ENCODE results near the gene FAM3D. TPM values are rescaled to one million over a fixed set of nuclear protein-coding genes. Genes with fewer than 3 reads are reported as not detected.
A peak's percentile ranks its signal among the peaks of the same experiment; 100 is the strongest.

FAM3D gene
- total and polyA plus RNA-seq, 9 of the 15 experiments (the other 6 are each of a cell fraction or from before 2014, with no cell fraction given), result not detected

DNA sequence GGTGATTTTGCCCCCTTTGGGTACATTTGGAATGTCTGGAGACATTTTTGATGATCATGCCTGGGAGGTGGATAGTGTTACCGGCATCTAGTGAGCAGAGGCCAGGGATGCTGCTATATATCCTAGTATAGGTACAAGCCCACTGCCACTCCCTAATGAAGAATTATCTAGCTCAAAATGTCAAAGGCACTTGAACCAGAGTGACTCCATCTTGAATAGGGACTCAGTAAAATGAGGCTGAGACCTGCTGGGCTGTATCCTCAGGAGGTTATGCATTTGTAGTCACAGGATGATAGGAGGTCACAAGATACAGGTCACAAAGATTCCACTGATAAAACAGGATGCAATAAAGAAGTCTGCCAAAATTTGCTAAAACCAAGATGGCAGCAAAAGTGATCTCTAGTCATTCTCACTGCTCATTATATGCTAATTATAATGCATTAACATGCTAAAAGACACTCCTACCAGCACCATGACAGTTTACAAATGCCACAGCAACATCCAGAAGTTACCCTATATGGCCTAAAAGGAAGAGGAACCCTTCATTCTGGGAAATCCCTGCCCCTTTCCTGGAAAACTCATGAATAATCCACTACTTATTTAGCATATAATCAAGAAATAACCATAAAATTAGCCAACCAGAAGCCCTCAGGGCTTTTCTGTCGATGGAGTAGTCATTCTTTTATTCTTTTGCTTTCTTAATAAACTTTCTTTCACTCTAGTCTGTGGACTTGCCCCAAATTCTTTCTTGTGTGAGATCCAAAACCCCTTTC lies 40.0 kb upstream of the FAM3D start (continued):
- TF ChIP-seq NR2C1 (IDR thresholded peaks at IDR 0.05) (no peak), NR2C1 (tag; IDR thresholded peaks at IDR 0.05) (peak; percentile 50; the same call in 1 of the 2 replicates), KAT2B (IDR thresholded peaks at IDR 0.05; ENCODE audit: low read depth, low read length) (no peak), HDAC8 (tag; IDR thresholded peaks at IDR 0.05) (0 out of 2 replicates have a peak, but pooled peaks have one; percentile 59), ETV1 (tag; conservative IDR thresholded peaks at IDR 0.05; ENCODE audit: low read depth) (peak; percentile 31; the same call in 1 of the 2 replicates), BACH1 (tag; IDR thresholded peaks at IDR 0.05) (peak; percentile 43; the same call in 1 of the 2 replicates), ZNF766 (CRISPR knock-in tag; conservative IDR thresholded peaks at IDR 0.05) (peak; percentile 73; the same call in 1 of the 2 replicates), ZNF239 (CRISPR knock-in tag; IDR thresholded peaks at IDR 0.05) (peak; percentile 26; the same call in 1 of the 2 replicates)
- TF ChIP-seq, protein P1, sequence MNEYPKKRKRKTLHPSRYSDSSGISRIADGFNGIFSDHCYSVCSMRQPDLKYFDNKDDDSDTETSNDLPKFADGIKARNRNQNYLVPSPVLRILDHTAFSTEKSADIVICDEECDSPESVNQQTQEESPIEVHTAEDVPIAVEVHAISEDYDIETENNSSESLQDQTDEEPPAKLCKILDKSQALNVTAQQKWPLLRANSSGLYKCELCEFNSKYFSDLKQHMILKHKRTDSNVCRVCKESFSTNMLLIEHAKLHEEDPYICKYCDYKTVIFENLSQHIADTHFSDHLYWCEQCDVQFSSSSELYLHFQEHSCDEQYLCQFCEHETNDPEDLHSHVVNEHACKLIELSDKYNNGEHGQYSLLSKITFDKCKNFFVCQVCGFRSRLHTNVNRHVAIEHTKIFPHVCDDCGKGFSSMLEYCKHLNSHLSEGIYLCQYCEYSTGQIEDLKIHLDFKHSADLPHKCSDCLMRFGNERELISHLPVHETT (CRISPR knock-in tag; conservative IDR thresholded peaks at IDR 0.05 in 1 of 2, IDR thresholded peaks at IDR 0.05 in 1 of 2), result peak in 1 of 2 experiments; percentile 80; a peak in 2 of 4 replicates
- TF ChIP-seq, protein P2, sequence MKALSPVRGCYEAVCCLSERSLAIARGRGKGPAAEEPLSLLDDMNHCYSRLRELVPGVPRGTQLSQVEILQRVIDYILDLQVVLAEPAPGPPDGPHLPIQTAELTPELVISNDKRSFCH (CRISPR knock-in tag; IDR thresholded peaks at IDR 0.05), result no peak
- TF ChIP-seq, protein P2 (tag; IDR thresholded peaks at IDR 0.05), result no peak
- TF ChIP-seq, protein P3, sequence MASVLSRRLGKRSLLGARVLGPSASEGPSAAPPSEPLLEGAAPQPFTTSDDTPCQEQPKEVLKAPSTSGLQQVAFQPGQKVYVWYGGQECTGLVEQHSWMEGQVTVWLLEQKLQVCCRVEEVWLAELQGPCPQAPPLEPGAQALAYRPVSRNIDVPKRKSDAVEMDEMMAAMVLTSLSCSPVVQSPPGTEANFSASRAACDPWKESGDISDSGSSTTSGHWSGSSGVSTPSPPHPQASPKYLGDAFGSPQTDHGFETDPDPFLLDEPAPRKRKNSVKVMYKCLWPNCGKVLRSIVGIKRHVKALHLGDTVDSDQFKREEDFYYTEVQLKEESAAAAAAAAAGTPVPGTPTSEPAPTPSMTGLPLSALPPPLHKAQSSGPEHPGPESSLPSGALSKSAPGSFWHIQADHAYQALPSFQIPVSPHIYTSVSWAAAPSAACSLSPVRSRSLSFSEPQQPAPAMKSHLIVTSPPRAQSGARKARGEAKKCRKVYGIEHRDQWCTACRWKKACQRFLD (CRISPR knock-in tag; IDR thresholded peaks at IDR 0.05), result peak; percentile 54; the same call in 1 of the 2 replicates
- TF ChIP-seq, protein P4, sequence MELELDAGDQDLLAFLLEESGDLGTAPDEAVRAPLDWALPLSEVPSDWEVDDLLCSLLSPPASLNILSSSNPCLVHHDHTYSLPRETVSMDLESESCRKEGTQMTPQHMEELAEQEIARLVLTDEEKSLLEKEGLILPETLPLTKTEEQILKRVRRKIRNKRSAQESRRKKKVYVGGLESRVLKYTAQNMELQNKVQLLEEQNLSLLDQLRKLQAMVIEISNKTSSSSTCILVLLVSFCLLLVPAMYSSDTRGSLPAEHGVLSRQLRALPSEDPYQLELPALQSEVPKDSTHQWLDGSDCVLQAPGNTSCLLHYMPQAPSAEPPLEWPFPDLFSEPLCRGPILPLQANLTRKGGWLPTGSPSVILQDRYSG (tag; conservative IDR thresholded peaks at IDR 0.05; ENCODE audit: low read depth), result peak; percentile 95

All from K562 (cell line).